Right atrium auricular region (tissue), 2 donors: ENCODE measurements around the gene ILKAP. TPM values are rescaled to one million over a fixed set of nuclear protein-coding genes. Genes with fewer than 3 reads are reported as not detected.

ENCODE experiments used
- DNase-seq: peaks from one replicate; pipeline ENCODE4 v3.0.0-alpha.2; 2019; ENCODE audit warnings: low spot score
- H3K27ac ChIP-seq, 2 donors: fragments of 200-600 bp; sonication (generic); 1 replicate in 1 of 2; 2 replicates in 1 of 2; pipeline ENCODE4 v1.5.1; 2016 to 2019
- H3K27me3 ChIP-seq, 2 donors: fragments of 200-600 bp; sonication (generic); one replicate each; pipeline versions ENCODE4 v1.5.1 to v1.6.0; 2017 to 2019
- H3K36me3 ChIP-seq: fragments of 200-600 bp; sonication (generic); one replicate; pipeline ENCODE4 v1.5.1; 2016
- H3K4me1 ChIP-seq, 2 donors: fragments of 200-600 bp; sonication (generic); one replicate each; pipeline versions ENCODE4 v1.5.1 to v1.6.0; 2017 to 2019
- H3K4me3 ChIP-seq, 2 donors: fragments of 200-600 bp; sonication (generic); 1 replicate in 1 of 2; 2 replicates in 1 of 2; pipeline ENCODE4 v1.5.1; 2017 to 2019; ENCODE audit warnings: mild to moderate bottlenecking in 1 of 2, moderate library complexity in 1 of 2
- H3K9me3 ChIP-seq, 2 donors: fragments of 200-600 bp; sonication (generic); one replicate each; pipeline ENCODE4 v1.5.1; 2019
- total RNA-seq, 2 donors: library from RNA; depleted of rRNA; stranded (reverse); fragments of >200 nt; gene quantifications; one replicate each; pipeline ENCODE4 v1.1.0, GENCODE V29; 2016
- TF ChIP-seq, protein P1 (sequence below), 2 donors: fragments of 200-600 bp; sonication (generic); IDR thresholded peaks; one replicate each; pipeline ENCODE4 v1.5.1; 2019; ENCODE audit warnings: antibody characterized with exemption in 2 of 2

ILKAP gene
- total RNA-seq, 2 donors from 2014 or later: 15.9 to 17.6 TPM

DNA sequence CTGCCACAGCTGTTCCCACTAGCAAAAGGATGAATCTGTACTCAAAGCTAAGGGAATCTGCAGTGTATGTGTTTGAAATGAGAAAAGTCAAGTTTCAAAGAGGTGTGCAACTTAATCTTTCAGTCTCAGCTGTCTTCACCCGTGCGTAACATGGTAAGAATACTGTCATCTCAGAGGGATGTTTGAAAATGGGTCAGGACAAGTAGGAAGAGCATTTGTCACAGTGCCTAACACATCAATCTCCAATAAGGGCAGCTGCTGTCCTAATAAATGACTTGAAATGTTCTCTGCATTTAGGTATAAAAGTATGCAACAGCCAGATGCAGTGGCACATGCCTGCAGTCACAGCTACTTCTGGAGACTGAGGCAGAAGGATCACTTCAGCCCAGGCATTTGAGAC, 13.1 kb downstream of the ILKAP start:
- Histone ChIP-seq H3K27ac (no peak overlapping the region), H3K4me3 (no peak overlapping the region), H3K4me1 (peaks cover 0 to 9% of the 10 kb centered on the region in 2 donors), H3K9me3 (no peaks in the 10 kb centered on the region), H3K36me3 (peaks cover 89% of the 10 kb centered on the region), H3K27me3 (no peaks in the 10 kb centered on the region)
- DNase-seq: no peak
- TF ChIP-seq, protein P1, sequence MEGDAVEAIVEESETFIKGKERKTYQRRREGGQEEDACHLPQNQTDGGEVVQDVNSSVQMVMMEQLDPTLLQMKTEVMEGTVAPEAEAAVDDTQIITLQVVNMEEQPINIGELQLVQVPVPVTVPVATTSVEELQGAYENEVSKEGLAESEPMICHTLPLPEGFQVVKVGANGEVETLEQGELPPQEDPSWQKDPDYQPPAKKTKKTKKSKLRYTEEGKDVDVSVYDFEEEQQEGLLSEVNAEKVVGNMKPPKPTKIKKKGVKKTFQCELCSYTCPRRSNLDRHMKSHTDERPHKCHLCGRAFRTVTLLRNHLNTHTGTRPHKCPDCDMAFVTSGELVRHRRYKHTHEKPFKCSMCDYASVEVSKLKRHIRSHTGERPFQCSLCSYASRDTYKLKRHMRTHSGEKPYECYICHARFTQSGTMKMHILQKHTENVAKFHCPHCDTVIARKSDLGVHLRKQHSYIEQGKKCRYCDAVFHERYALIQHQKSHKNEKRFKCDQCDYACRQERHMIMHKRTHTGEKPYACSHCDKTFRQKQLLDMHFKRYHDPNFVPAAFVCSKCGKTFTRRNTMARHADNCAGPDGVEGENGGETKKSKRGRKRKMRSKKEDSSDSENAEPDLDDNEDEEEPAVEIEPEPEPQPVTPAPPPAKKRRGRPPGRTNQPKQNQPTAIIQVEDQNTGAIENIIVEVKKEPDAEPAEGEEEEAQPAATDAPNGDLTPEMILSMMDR (IDR thresholded peaks at IDR 0.05): no peak

DNA sequence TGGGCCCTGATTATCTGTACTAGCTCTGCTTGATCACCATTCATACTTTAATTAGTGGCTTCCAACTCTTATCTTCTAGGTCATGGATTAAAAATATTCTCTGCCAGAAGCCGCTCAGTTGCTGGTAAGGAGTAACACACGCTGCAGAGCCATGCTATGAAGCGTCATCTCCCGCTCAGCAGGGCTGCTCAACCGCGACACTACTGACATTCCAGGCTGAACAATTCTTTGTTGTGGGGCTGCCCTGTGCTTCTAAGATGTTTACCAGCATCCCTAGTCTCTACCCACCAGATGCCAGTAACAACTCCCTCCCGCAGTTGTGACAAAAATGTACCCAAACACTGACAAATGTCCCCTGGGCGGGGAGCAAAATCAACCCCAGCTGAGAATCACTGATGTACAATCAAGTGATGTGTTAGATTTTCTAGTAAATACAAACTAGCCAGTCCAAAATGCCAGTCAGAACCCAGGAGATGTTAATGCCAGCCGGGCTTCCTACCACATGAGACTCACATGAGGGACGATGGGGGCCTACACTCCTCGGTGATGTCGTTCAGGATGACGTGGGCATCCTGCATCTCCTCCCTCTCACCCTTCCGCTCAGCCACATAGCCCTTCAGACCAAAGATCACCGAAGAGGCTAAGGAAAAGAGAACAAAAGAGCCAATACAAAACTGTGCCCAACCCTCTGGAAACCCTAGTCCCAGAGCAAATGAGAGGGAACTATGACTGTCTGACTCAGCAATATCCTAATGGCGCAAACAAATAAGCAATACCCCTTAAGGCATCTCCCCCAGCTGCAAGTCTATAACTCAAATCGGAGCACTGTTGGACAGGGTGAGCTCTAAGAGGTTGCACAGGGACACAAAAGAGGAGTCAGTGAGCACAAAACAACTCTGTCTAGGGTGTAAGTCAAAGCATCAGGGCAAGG, 15.6 kb downstream of the ILKAP start:
- Histone ChIP-seq H3K27me3 (no peaks in the 10 kb centered on the region), H3K4me1 (peaks cover 0 to 9% of the 10 kb centered on the region in 2 donors), H3K4me3 (no peak overlapping the region), H3K27ac (no peak overlapping the region), H3K36me3 (peaks cover 93% of the 10 kb centered on the region), H3K9me3 (no peaks in the 10 kb centered on the region)
- TF ChIP-seq, protein P1 (IDR thresholded peaks at IDR 0.05): no peak
- DNase-seq: no peak

DNA sequence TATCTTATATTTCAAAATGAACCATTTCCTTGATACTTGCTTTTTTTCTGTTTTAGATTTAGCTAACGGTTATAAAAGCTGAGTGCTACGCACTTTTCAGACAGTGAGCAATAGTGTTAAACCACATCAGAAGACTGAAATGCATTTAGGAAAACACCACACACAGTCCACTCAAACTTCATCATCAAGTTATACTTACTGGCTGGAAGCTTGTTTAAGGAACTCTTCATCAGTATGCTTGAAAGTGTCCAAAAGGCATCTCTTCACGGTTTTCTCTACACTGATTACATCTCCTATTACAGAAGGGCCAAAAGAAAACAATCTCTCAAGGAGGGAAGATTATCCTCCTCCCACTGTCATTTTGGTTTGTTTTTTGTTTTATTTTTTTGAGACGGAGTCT, 19.7 kb downstream of the ILKAP start:
- TF ChIP-seq, protein P1 (IDR thresholded peaks at IDR 0.05): no peak
- H3K36me3 ChIP-seq: peaks cover 98% of the 10 kb centered on the region
- no peaks in the 10 kb centered on the region for H3K27me3 ChIP-seq
- no peak for DNase-seq
- peaks cover 0 to 9% of the 10 kb centered on the region in 2 donors for H3K4me1 ChIP-seq
- H3K4me3 ChIP-seq: no peak overlapping the region
- H3K27ac ChIP-seq: no peak overlapping the region
- no peaks in the 10 kb centered on the region for H3K9me3 ChIP-seq

DNA sequence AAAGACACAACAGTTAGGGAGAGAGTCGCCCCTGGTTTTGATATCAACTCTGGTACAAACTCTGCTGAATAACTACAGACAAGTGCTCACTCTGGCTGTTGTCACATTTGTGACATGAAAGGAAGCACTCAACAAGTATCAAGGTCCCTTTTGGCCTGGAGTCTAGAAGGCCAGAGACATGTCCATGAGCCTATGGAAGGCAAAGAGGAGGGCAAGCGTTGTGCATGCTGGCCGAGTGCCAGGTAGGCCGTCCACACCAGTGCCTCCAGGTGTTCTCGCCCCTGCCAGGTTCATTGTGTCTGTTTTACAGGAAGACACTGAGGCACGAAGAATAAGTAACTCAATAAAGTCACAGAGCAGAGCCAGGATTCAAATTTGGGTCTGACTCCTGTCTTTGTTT, 21.1 kb downstream of the ILKAP start:
- no peak for DNase-seq
- H3K4me3 ChIP-seq: no peak overlapping the region
- H3K27me3 ChIP-seq: no peaks in the 10 kb centered on the region
- no peak overlapping the region for H3K27ac ChIP-seq
- H3K36me3 ChIP-seq: peaks cover 98% of the 10 kb centered on the region
- peaks cover 0 to 2% of the 10 kb centered on the region in 2 donors for H3K4me1 ChIP-seq
- TF ChIP-seq, protein P1 (IDR thresholded peaks at IDR 0.05): no peak
- no peaks in the 10 kb centered on the region for H3K9me3 ChIP-seq

DNA sequence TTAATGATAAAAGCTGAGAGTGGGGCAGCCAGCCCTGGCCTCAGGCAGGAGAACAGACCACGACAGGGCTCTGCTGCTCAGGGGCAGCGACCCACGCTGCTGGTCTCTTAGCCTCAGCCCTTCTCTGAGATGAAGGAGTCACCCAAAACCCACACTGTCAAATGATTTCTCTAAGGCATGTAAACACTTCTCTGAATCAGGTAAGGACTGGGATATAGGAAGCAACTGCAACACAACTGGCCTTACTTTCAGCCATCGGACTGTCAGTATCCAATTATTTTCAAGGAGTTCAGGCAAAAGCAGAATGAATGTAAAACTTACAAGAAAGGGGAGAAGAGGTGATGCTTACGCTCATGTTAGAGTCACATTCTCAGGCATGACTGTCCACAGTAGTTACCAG, 22.9 kb downstream of the ILKAP start:
- no peak for DNase-seq
- no peaks in the 10 kb centered on the region for H3K9me3 ChIP-seq
- TF ChIP-seq, protein P1 (IDR thresholded peaks at IDR 0.05): no peak
- no peaks in the 10 kb centered on the region for H3K27me3 ChIP-seq
- H3K4me3 ChIP-seq: no peak overlapping the region
- H3K27ac ChIP-seq: no peak overlapping the region
- peaks cover 97% of the 10 kb centered on the region for H3K36me3 ChIP-seq
- H3K4me1 ChIP-seq: no peaks in the 10 kb centered on the region
